RWPE2 (cell line): ENCODE data around the gene GRM8.

ENCODE experiments used
- ATAC-seq: fragments of 200-7000 bp; cut with Tn5 transposase; 3 replicates; pipeline ENCODE4 v1.9.1; 2021; ENCODE audit warnings: low read depth
- DNase-seq: peaks from one replicate; pipeline ENCODE4 v3.0.0-alpha.2; 2020; ENCODE audit warnings: low spot score
- H3K27ac ChIP-seq: fragments of 450-650 bp; 2 replicates; pipeline ENCODE4 v1.5.1; 2017; ENCODE audit warnings: mild to moderate bottlenecking; ENCODE audit not compliant: poor library complexity, severe bottlenecking
- H3K27me3 ChIP-seq: fragments of 250-450 bp; sonication (Bioruptor Pico); 2 replicates; pipeline ENCODE4 v1.5.1; 2021; ENCODE audit warnings: mild to moderate bottlenecking, moderate library complexity; ENCODE audit not compliant: insufficient read depth, poor library complexity, severe bottlenecking
- H3K36me3 ChIP-seq: fragments of 250-450 bp; sonication (Bioruptor Pico); 2 replicates; pipeline ENCODE4 v1.5.1; 2020; ENCODE audit warnings: low read depth, mild to moderate bottlenecking, moderate library complexity
- H3K4me1 ChIP-seq: fragments of 250-450 bp; sonication (Bioruptor Pico); 2 replicates; pipeline ENCODE4 v1.5.1; 2021; ENCODE audit warnings: mild to moderate bottlenecking, moderate library complexity; ENCODE audit not compliant: insufficient read depth, poor library complexity, severe bottlenecking
- H3K4me3 ChIP-seq: fragments of 250-450 bp; sonication (Bioruptor Pico); 2 replicates; pipeline ENCODE4 v1.5.1; 2021; ENCODE audit warnings: mild to moderate bottlenecking, moderate library complexity; ENCODE audit not compliant: severe bottlenecking
- H3K9me3 ChIP-seq: fragments of 250-450 bp; sonication (Bioruptor Pico); 2 replicates; pipeline ENCODE4 v1.5.1; 2021; ENCODE audit warnings: mild to moderate bottlenecking, moderate library complexity; ENCODE audit not compliant: severe bottlenecking
- TF ChIP-seq, protein P1 (sequence below): fragments of 450-650 bp; IDR thresholded peaks from one replicate; pipeline ENCODE4 v1.5.1; 2017; ENCODE audit warnings: mild to moderate bottlenecking, moderate library complexity; ENCODE audit not compliant: poor library complexity, severe bottlenecking

Gene GRM8

DNA sequence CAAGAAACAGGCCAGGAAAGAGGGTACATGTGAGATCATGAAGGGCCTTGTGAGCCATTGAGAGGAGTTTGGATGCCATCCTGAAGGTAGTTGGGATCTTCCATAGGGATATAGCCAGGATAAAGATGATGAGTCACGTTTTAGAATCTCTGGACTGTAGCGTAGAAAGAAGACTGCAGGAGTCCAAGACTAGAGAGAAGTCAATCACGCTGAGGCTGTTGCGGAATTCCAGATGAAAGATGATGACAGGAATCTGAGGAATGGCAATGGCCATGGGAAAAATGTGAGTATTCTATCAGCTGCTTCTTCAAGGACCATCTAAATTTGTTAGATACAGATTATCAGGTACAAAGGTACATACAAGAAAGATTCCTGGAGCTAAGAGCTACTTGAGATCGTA lies 711.3 kb downstream of the GRM8 start:
- TF ChIP-seq, protein P1, sequence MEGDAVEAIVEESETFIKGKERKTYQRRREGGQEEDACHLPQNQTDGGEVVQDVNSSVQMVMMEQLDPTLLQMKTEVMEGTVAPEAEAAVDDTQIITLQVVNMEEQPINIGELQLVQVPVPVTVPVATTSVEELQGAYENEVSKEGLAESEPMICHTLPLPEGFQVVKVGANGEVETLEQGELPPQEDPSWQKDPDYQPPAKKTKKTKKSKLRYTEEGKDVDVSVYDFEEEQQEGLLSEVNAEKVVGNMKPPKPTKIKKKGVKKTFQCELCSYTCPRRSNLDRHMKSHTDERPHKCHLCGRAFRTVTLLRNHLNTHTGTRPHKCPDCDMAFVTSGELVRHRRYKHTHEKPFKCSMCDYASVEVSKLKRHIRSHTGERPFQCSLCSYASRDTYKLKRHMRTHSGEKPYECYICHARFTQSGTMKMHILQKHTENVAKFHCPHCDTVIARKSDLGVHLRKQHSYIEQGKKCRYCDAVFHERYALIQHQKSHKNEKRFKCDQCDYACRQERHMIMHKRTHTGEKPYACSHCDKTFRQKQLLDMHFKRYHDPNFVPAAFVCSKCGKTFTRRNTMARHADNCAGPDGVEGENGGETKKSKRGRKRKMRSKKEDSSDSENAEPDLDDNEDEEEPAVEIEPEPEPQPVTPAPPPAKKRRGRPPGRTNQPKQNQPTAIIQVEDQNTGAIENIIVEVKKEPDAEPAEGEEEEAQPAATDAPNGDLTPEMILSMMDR: no peak
- H3K4me1 ChIP-seq: no peaks in the 10 kb centered on the region

DNA sequence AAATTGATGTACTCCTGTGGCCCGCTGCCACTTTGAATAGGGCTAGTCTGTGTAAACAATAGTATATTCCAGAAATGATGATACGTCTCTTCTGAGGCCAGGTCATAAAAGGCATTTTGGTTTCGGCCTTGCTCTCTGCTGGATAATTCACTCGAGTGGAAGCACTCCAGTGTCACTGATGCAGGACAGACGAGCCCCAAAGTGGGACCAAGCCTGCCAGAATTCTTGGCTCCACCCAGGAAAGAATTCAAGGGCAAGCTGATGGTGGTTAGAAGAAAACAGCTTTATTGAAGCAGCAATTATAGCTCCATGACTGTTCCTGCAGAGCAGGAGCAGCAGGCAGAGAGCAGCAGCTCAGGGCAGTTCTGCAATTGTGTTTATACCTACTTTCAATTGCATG lies 717.6 kb downstream of the GRM8 start:
- TF ChIP-seq, protein P1: no peak

More for the DNA sequence above, 711.3 kb downstream of the GRM8 start:
- Histone ChIP-seq H3K27ac (no peak overlapping the region), H3K36me3 (no peaks in the 10 kb centered on the region), H3K9me3 (no peaks in the 10 kb centered on the region), H3K4me3 (no peak overlapping the region), H3K27me3 (peaks cover 4% of the 10 kb centered on the region)
- ATAC-seq (no peak), DNase-seq (no peak)

GRCh38 chr7:126533715-126534114 lies 719.0 kb downstream of the GRM8 start:
- no peak for DNase-seq
- Histone ChIP-seq H3K4me3 (no peak overlapping the region), H3K27ac (no peak overlapping the region), H3K4me1 (no peaks in the 10 kb centered on the region), H3K27me3 (no peaks in the 10 kb centered on the region), H3K36me3 (no peaks in the 10 kb centered on the region), H3K9me3 (no peaks in the 10 kb centered on the region)
- TF ChIP-seq, protein P1: no peak
- ATAC-seq: no peak

More for the DNA sequence above, 717.6 kb downstream of the GRM8 start:
- no peak for DNase-seq
- Histone ChIP-seq H3K4me3 (no peak overlapping the region), H3K36me3 (no peaks in the 10 kb centered on the region), H3K27ac (no peak overlapping the region), H3K9me3 (no peaks in the 10 kb centered on the region), H3K27me3 (peaks cover 4% of the 10 kb centered on the region), H3K4me1 (no peaks in the 10 kb centered on the region)
- ATAC-seq: no peak

- Histone ChIP-seq H3K9me3 (no peaks in the 10 kb centered on the region), H3K36me3 (no peaks in the 10 kb centered on the region), H3K4me1 (no peaks in the 10 kb centered on the region), H3K27ac (no peak overlapping the region), H3K4me3 (no peak overlapping the region), H3K27me3 (peaks cover 4% of the 10 kb centered on the region)
- TF ChIP-seq, protein P1: no peak
- no peak for DNase-seq
- ATAC-seq: peak; percentile 70
Observed at GRCh38 chr7:126529833-126530232, 722.9 kb downstream of the GRM8 start.

DNA sequence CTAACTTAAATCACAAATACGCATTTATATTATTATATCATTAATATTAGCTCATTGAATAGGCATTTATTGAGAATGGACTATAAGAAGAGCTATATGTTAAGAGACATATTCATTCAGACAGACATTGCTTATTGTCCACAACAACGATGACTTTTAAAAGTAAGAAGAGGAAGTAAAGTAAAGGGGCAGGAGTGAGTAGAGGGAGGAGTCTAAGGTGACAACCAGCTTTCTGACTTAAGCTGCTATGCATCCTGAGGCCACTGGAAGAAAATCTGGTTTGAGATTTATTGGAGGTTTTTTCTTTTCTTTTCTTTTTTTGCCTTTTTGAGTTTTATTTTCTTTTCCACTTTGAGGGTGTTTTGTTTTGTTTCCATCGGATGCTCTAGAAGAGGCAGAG lies 723.5 kb downstream of the GRM8 start:
- no peak overlapping the region for H3K4me3 ChIP-seq
- H3K36me3 ChIP-seq: no peaks in the 10 kb centered on the region
- H3K27ac ChIP-seq: no peak overlapping the region
- H3K9me3 ChIP-seq: peaks cover 4% of the 10 kb centered on the region
- ATAC-seq (no peak), DNase-seq (no peak)
- H3K4me1 ChIP-seq: no peaks in the 10 kb centered on the region
- TF ChIP-seq, protein P1: no peak
- peaks cover 4% of the 10 kb centered on the region for H3K27me3 ChIP-seq
